Esophagus muscularis mucosa (tissue), 4 donors: ENCODE results near the gene GPBP1.

Source experiments
- EP300 ChIP-seq: sonication (generic); formaldehyde crosslinking; IDR thresholded peaks from one replicate; pipeline ENCODE4 v1.6.1; 2017; ENCODE audit warnings: antibody characterized with exemption
- POLR2A ChIP-seq: fragments of 450-650 bp; IDR thresholded peaks from one replicate; pipeline ENCODE4 v1.6.1; 2017; ENCODE audit warnings: antibody characterized with exemption, moderate library complexity, mild to moderate bottlenecking, low read depth
- POLR2AphosphoS5 ChIP-seq, 2 donors: sonication (generic); formaldehyde crosslinking; IDR thresholded peaks; one replicate each; pipeline ENCODE4 v1.6.1; 2017; ENCODE audit warnings: antibody characterized with exemption in 2 of 2
- TF ChIP-seq, protein P1 (sequence below), 3 experiments: fragments of 200-600 bp in 2 of 3; fragments of 450-650 bp in 1 of 3; sonication (generic) in 2 of 3; IDR thresholded peaks; one replicate each; pipeline ENCODE4 v1.5.1; 2017 to 2019; ENCODE audit warnings: antibody characterized with exemption in 3 of 3, mild to moderate bottlenecking in 2 of 3, moderate library complexity in 1 of 3

DNA sequence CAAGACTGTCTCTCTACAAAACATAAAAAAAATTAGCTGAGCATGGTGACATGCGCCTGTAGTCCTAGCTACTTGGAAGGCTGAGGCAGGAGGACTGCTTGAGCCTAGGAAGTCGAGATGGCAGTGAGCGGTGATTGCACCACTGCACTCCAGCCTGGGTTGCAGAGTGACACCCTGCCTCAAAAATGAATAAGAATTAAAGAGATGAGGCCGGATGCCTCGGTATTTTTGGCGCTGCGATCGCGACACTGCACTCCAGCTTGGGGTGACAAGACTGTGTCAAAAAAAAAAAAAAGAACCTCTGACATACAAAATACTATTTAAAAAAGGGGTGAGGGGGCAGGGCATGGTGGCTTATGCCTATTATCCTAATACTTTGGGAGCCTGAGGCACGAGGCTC lies 7.3 kb downstream of the GPBP1 start:
- TF ChIP-seq POLR2A (no peak), EP300 (no peak), POLR2AphosphoS5 (IDR thresholded peaks at IDR 0.05) (no peak)
- TF ChIP-seq, protein P1, sequence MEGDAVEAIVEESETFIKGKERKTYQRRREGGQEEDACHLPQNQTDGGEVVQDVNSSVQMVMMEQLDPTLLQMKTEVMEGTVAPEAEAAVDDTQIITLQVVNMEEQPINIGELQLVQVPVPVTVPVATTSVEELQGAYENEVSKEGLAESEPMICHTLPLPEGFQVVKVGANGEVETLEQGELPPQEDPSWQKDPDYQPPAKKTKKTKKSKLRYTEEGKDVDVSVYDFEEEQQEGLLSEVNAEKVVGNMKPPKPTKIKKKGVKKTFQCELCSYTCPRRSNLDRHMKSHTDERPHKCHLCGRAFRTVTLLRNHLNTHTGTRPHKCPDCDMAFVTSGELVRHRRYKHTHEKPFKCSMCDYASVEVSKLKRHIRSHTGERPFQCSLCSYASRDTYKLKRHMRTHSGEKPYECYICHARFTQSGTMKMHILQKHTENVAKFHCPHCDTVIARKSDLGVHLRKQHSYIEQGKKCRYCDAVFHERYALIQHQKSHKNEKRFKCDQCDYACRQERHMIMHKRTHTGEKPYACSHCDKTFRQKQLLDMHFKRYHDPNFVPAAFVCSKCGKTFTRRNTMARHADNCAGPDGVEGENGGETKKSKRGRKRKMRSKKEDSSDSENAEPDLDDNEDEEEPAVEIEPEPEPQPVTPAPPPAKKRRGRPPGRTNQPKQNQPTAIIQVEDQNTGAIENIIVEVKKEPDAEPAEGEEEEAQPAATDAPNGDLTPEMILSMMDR (IDR thresholded peaks at IDR 0.05) = no peak
